Gastrocnemius medialis (tissue), 4 donors: Measurements from ENCODE around the gene ROGDI. TPM values are rescaled to one million over a fixed set of nuclear protein-coding genes. Genes with fewer than 3 reads are reported as not detected.

Source experiments
- ATAC-seq, 2 donors: fragments of 150-250 bp; one replicate each; pipeline ENCODE4 v1.9.1; 2016
- DNase-seq, 2 donors: peaks; one replicate each; pipeline ENCODE4 v3.0.0-alpha.2; 2019
- H3K27ac ChIP-seq, 4 donors: fragments of 200-600 bp; sonication (generic); 1 replicate in 1 of 4; 2 replicates in 3 of 4; pipeline ENCODE4 v1.5.1; 2016 to 2018; ENCODE audit warnings: mild to moderate bottlenecking in 2 of 4, moderate library complexity in 1 of 4
- H3K27me3 ChIP-seq, 3 donors: fragments of 200-600 bp; sonication (generic) in 2 of 3; 1 replicate in 1 of 3; 2 replicates in 2 of 3; pipeline versions ENCODE4 v1.5.1 to v1.6.0; 2016 to 2019; ENCODE audit warnings: mild to moderate bottlenecking in 1 of 3, moderate library complexity in 1 of 3
- H3K36me3 ChIP-seq, 2 donors: fragments of 200-600 bp; sonication (generic) in 1 of 2; one replicate each; pipeline ENCODE4 v1.5.1; 2017 to 2018
- H3K4me1 ChIP-seq, 2 donors: fragments of 200-600 bp; sonication (generic) in 1 of 2; one replicate each; pipeline ENCODE4 v1.5.1; 2016 to 2017; ENCODE audit warnings: mild to moderate bottlenecking in 2 of 2
- H3K4me3 ChIP-seq, 4 donors: fragments of 200-600 bp; sonication (generic) in 3 of 4; 1 replicate in 1 of 4; 2 replicates in 3 of 4; pipeline ENCODE4 v1.5.1; 2016 to 2019; ENCODE audit warnings: mild to moderate bottlenecking in 2 of 4
- H3K9me3 ChIP-seq, 3 donors: fragments of 200-600 bp; sonication (generic) in 2 of 3; 1 replicate in 1 of 3; 2 replicates in 2 of 3; pipeline ENCODE4 v1.5.1; 2016 to 2019
- CTCF ChIP-seq, 5 experiments: fragments of 450-650 bp in 3 of 5; fragments of 200-600 bp in 2 of 5; sonication (generic) in 2 of 5; IDR thresholded peaks in 4 of 5; conservative IDR thresholded peaks in 1 of 5; 1 replicate in 4 of 5; 2 replicates in 1 of 5; pipeline ENCODE4 v1.5.1; 2016 to 2019; ENCODE audit warnings: antibody characterized with exemption in 5 of 5, mild to moderate bottlenecking in 3 of 5, moderate library complexity in 3 of 5
- POLR2A ChIP-seq, 2 donors: fragments of 450-650 bp; IDR thresholded peaks; one replicate each; pipeline ENCODE4 v1.6.1; 2017; ENCODE audit warnings: antibody characterized with exemption in 2 of 2, mild to moderate bottlenecking in 2 of 2, moderate library complexity in 2 of 2
- in situ Hi-C, 4 donors: fragments of 200-750 bp; cut with MboI; loops; one replicate each; pipeline versions ENCODE4 v1.15.0 to v1.8.0; 2017; ENCODE audit warnings: low sequenced_read_pairs in 4 of 4
- intact Hi-C: fragments of 100-400 bp; cut with DNase I; formaldehyde crosslinking; loops from one replicate; pipeline ENCODE4 v1.15.1; 2023; ENCODE audit warnings: low total_unique reads
- total RNA-seq, 4 donors: library from RNA; depleted of rRNA; stranded (reverse); fragments of >200 nt; gene quantifications; one replicate each; pipeline versions ENCODE4 v1.1.0 to v1.2.3, GENCODE V29; 2016

The ROGDI gene
- total RNA-seq, 4 donors from 2014 or later, result 11.6 to 31.1 (median 26.0) TPM

GRCh38 chr16:4831616-4832015 is 29.2 kb upstream of the ROGDI start:
- H3K4me3 ChIP-seq, result no peak overlapping the region
- in situ Hi-C loops (no loop called here), intact Hi-C loops (no loop called here)
- TF ChIP-seq POLR2A (IDR thresholded peaks at IDR 0.05) (no peak), CTCF (IDR thresholded peaks at IDR 0.05 in 4 of 5, conservative IDR thresholded peaks at IDR 0.05 in 1 of 5) (no peak)
- no peaks in the 10 kb centered on the region for H3K27me3 ChIP-seq
- DNase-seq (no peak), ATAC-seq (no peak)
- peaks cover 50 to 59% of the 10 kb centered on the region in 2 donors for H3K4me1 ChIP-seq
- no peaks in the 10 kb centered on the region for H3K9me3 ChIP-seq
- no peak overlapping the region for H3K27ac ChIP-seq
- peaks cover 5 to 55% of the 10 kb centered on the region in 2 donors for H3K36me3 ChIP-seq

DNA sequence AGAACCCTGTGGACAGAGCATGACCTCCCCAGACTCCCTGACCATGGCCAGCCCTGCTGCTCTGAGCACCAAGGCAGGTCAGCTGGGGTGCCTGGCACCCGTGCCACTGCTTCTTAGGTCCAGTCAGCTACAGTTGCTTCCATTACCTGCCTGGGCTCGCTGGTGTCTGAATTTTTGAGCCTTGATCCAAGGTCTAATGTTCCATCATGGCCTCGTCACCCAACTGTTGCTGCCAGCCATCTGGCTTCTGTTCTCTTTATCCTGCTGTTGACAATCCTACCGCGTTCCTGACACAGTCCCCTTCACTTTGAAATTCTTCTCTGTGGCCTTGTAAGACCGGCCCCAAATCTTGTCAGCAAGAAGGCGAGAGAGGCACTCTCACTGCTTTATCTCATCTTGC is 28.0 kb upstream of the ROGDI start:
- peak; percentile 76 to 89 for DNase-seq
- intact Hi-C loops (no loop called here), in situ Hi-C loops (no loop called here)
- Histone ChIP-seq H3K4me1 (peaks cover 60 to 68% of the 10 kb centered on the region in 2 donors), H3K27me3 (no peaks in the 10 kb centered on the region), H3K9me3 (no peaks in the 10 kb centered on the region), H3K36me3 (peaks cover 5 to 60% of the 10 kb centered on the region in 2 donors), H3K27ac (peak overlapping the region; percentile 73 to 85 (median 81)), H3K4me3 (no peak overlapping the region)
- TF ChIP-seq POLR2A (IDR thresholded peaks at IDR 0.05) (no peak), CTCF (IDR thresholded peaks at IDR 0.05 in 4 of 5, conservative IDR thresholded peaks at IDR 0.05 in 1 of 5) (no peak)
- ATAC-seq, result peak; percentile 90 to 91

DNA sequence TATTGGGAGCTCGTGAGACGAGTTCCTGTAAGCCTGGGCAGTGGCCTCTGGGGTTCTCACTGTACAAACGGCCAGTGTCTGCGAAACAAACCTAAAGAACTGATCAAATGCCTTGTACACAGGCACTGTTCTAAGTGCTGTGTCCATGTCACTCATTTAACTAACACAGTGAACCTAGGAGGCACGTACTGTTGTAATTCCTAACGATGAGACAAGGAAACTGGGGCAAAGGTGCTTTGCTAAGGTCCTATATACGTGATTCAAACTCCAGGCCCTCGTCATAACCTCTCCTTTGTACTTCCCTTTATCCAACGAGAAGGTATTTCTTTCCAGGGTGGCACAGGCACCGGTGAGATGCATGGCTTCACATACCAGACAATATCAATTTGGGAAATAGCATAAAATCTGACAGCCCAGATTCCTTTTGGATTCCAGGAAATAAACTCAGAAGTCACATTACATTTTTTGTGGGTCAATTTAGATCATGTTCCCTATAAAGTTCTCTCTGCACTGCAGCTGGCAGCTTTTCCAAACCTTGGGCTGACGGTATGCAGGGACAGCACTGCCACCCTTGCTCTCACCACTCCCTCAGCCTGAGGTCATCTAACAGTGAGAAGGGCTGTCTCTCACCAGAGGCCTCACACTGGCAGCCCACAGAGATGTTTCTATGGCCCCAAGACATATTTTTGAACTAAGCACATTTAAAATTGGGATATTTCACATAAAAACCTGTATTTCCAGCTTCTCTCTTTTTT is 26.3 kb upstream of the ROGDI start:
- no peaks in the 10 kb centered on the region for H3K27me3 ChIP-seq
- H3K9me3 ChIP-seq, result no peaks in the 10 kb centered on the region
- H3K36me3 ChIP-seq, result peaks cover 5 to 70% of the 10 kb centered on the region in 2 donors
- DNase-seq (peak; percentile 36 to 61), ATAC-seq (peak; percentile 65 to 69)
- in situ Hi-C loops, result no loop called here
- TF ChIP-seq POLR2A (IDR thresholded peaks at IDR 0.05) (no peak), CTCF (IDR thresholded peaks at IDR 0.05 in 4 of 5, conservative IDR thresholded peaks at IDR 0.05 in 1 of 5) (no peak)
- intact Hi-C loops, result no loop called here
- no peak overlapping the region for H3K4me3 ChIP-seq
- H3K27ac ChIP-seq, result peak overlapping the region; percentile 73 to 85 (median 81)
- peaks cover 62 to 71% of the 10 kb centered on the region in 2 donors for H3K4me1 ChIP-seq

- Histone ChIP-seq H3K9me3 (no peaks in the 10 kb centered on the region), H3K27me3 (no peaks in the 10 kb centered on the region), H3K4me1 (peaks cover 63 to 65% of the 10 kb centered on the region in 2 donors), H3K4me3 (no peak overlapping the region), H3K36me3 (peaks cover 4 to 76% of the 10 kb centered on the region in 2 donors), H3K27ac (peak overlapping the region; percentile 18 to 85 (median 76))
- intact Hi-C loops, result no loop called here
- in situ Hi-C loops, result no loop called here
- DNase-seq (no peak), ATAC-seq (no peak)
- no peak for TF ChIP-seq POLR2A (IDR thresholded peaks at IDR 0.05)
- no peak for TF ChIP-seq CTCF (IDR thresholded peaks at IDR 0.05 in 4 of 5, conservative IDR thresholded peaks at IDR 0.05 in 1 of 5)
Measured at GRCh38 chr16:4826980-4827379, 24.5 kb upstream of the ROGDI start.
